WERI-Rb-1 (cell line): ENCODE measurements around the gene SIT1.
A peak's percentile ranks its signal among the peaks of the same experiment; 100 is the strongest.

Source experiments
- DNase-seq: peaks from one replicate; pipeline ENCODE4 v3.0.0-alpha.2; 2020
- H3K27ac ChIP-seq: fragments of 250-450 bp; sonication (Bioruptor Pico); 2 replicates; pipeline ENCODE4 v1.5.1; 2020; ENCODE audit warnings: mild to moderate bottlenecking, moderate library complexity
- H3K27me3 ChIP-seq: fragments of 250-450 bp; sonication (Bioruptor Pico); 2 replicates; pipeline ENCODE4 v1.5.1; 2021; ENCODE audit warnings: mild to moderate bottlenecking, low read depth, moderate library complexity; ENCODE audit not compliant: insufficient read depth, severe bottlenecking
- H3K36me3 ChIP-seq: fragments of 250-450 bp; sonication (Bioruptor Pico); 2 replicates; pipeline ENCODE4 v1.5.1; 2020; ENCODE audit warnings: mild to moderate bottlenecking, moderate library complexity
- H3K4me3 ChIP-seq: 2 replicates; pipeline ENCODE4 v1.5.1; 2011; ENCODE audit warnings: low read depth, mild to moderate bottlenecking, control low read depth, low read length
- H3K9me3 ChIP-seq: fragments of 250-450 bp; sonication (Bioruptor Pico); 2 replicates; pipeline ENCODE4 v1.5.1; 2021; ENCODE audit warnings: mild to moderate bottlenecking, moderate library complexity; ENCODE audit not compliant: severe bottlenecking
- TF ChIP-seq, protein P1 (sequence below): IDR thresholded peaks from 2 replicates; pipeline ENCODE4 v1.5.1; 2011; ENCODE audit warnings: low read depth, mild to moderate bottlenecking, control low read depth, inconsistent platforms, low read length

Gene SIT1

DNA sequence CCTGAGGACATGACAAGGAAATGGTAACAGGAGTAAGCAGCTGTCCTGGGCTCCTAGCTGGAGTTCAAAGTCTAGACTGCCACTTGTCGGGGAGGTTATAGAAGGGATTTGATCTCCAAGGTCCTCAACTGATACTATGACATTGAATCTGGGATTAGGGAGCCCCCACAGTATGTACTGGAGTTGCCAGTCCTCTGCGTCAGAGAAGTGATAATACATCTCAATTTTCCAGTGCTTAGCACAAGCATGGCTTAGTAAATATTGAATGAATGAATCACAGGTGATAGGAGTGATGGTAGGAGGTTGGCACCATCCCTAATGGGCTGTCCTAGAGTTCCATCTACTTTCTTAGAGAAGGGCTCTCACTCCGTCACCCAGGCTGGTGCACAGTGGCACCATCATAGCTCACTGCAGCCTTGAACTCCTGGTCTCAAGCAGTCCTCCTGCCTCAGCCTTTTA, 45.2 kb upstream of the SIT1 start:
- Histone ChIP-seq H3K27ac (no peak overlapping the region), H3K9me3 (no peaks in the 10 kb centered on the region), H3K4me3 (no peak overlapping the region), H3K27me3 (no peaks in the 10 kb centered on the region), H3K36me3 (peaks cover 42% of the 10 kb centered on the region)
- DNase-seq = no peak
- TF ChIP-seq, protein P1, sequence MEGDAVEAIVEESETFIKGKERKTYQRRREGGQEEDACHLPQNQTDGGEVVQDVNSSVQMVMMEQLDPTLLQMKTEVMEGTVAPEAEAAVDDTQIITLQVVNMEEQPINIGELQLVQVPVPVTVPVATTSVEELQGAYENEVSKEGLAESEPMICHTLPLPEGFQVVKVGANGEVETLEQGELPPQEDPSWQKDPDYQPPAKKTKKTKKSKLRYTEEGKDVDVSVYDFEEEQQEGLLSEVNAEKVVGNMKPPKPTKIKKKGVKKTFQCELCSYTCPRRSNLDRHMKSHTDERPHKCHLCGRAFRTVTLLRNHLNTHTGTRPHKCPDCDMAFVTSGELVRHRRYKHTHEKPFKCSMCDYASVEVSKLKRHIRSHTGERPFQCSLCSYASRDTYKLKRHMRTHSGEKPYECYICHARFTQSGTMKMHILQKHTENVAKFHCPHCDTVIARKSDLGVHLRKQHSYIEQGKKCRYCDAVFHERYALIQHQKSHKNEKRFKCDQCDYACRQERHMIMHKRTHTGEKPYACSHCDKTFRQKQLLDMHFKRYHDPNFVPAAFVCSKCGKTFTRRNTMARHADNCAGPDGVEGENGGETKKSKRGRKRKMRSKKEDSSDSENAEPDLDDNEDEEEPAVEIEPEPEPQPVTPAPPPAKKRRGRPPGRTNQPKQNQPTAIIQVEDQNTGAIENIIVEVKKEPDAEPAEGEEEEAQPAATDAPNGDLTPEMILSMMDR = no peak

DNA sequence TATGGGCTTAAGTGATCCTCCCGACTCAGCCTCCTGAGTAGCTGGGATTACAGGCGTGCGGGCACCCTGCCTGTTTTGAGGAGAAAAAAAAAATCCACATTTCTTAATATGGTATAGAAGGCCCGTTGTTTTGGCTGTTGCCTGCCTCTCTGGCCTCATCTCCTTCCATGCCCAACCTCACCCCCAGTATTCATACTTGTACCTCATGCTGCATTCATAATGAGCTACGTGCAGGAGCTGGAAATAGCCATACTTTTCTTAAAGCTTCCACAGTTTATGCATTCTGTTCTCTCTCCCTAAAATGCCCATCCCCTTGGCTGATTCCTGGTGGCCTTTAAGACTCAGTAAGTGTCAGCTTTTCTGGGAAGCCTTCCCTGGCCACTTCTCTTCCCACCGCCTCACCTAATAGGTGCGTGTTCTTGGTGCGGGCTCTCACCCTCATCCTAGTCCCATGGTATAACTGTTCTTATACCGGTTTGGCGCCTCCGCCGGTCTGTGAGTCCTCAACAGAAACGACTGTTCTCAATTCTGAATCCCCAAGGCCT, 41.1 kb upstream of the SIT1 start:
- no peaks in the 10 kb centered on the region for H3K9me3 ChIP-seq
- H3K27me3 ChIP-seq = no peaks in the 10 kb centered on the region
- H3K36me3 ChIP-seq = peaks cover 12% of the 10 kb centered on the region
- no peak for DNase-seq
- TF ChIP-seq, protein P1 = no peak
- H3K4me3 ChIP-seq = no peak overlapping the region
- H3K27ac ChIP-seq = no peak overlapping the region

DNA sequence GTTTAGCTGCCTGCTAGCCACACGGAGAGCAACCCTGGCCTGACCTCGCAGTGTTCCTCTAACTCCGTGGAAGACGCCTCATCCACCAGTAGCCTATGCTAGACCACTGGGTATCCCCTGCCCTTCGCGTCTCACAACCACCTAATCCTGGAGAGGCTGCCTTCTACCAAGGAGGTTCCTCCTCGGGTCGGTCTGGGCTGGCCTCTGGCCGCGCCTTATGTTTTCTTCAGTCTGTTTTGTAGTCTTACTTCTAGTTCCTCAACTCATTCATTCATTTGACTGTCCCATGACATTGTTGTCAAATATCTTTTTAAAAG, 40.6 kb upstream of the SIT1 start:
- TF ChIP-seq, protein P1 = no peak
- no peak for DNase-seq
- peaks cover 7% of the 10 kb centered on the region for H3K36me3 ChIP-seq
- H3K27me3 ChIP-seq = no peaks in the 10 kb centered on the region
- no peaks in the 10 kb centered on the region for H3K9me3 ChIP-seq
- H3K4me3 ChIP-seq = peak overlapping the region; percentile 65
- no peak overlapping the region for H3K27ac ChIP-seq

DNA sequence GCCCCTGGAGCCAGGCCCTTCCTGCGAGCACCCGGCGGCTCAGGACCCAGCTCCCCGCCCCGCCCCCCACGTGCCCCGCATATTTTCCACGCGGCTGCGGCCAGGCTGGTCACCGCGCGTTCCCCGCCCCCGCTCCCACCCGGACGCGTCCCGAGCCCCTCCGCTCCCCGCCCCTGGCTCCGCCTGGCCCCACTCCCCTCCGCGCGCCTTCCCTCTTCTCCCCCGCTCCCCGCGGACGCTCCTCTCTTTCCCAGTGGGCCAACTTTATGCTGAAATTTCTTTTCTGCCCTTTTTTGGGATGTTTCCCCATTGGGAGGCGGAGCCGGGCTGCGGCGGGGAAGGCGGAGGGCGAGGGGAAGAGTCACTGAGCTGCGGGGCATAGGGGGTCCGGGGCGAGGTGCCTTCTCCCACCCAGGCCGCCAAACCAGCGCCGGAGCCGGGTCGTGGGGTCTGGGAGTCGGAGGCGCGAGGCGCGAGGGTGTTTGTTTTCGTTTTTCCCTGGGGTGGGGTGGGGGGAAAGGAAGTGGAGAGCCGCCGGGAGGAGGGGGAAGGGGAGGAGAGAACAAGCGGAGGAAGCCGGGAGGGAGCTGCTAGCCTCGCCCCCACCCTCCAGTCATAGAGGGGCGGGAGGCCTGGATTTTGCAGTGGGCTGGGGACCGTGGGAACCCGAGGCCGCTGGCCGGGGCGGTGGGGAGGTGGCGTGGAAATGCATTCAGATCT, 40.0 kb upstream of the SIT1 start:
- peaks cover 2% of the 10 kb centered on the region for H3K36me3 ChIP-seq
- TF ChIP-seq, protein P1 = no peak
- H3K9me3 ChIP-seq = no peaks in the 10 kb centered on the region
- no peaks in the 10 kb centered on the region for H3K27me3 ChIP-seq
- peak overlapping the region; percentile 65 for H3K4me3 ChIP-seq
- DNase-seq = peak; percentile 56
- H3K27ac ChIP-seq = no peak overlapping the region

DNA sequence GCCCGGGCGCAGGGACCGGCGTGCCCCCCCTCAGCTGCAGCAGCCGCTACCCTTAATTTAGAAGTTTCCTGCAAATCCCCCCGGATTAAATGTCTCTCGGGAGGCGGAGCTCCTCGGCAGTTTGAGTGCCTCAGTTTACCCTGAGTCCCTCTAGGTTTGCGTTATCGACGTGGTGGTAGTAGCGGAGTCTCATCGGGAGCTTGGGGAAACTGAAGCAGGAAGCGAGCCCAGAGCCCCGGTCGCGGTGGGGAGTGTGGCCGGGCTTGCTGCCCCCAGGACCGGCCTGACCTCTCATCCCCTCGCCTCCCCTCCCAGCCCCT, 39.5 kb upstream of the SIT1 start:
- DNase-seq = no peak

More for the DNA sequence above, 39.5 kb upstream of the SIT1 start:
- H3K4me3 ChIP-seq = peak overlapping the region; percentile 65
- no peaks in the 10 kb centered on the region for H3K27me3 ChIP-seq
- H3K9me3 ChIP-seq = no peaks in the 10 kb centered on the region
- TF ChIP-seq, protein P1 = no peak
- H3K36me3 ChIP-seq = no peaks in the 10 kb centered on the region
- no peak overlapping the region for H3K27ac ChIP-seq
